HepG2 (cell line): ENCODE results near the gene RRAD. TPM values are rescaled to one million over a fixed set of nuclear protein-coding genes. Genes with fewer than 3 reads are reported as not detected.

ENCODE experiments used
- AGO1 ChIP-seq: fragments of 200-400 bp; formaldehyde crosslinking; IDR thresholded peaks from 2 replicates; pipeline ENCODE4 v1.6.1; 2017; ENCODE audit warnings: mild to moderate bottlenecking, low read depth, low read length, moderate library complexity; ENCODE audit not compliant: poor library complexity, severe bottlenecking
- CERS6 ChIP-seq: sonication (generic); formaldehyde crosslinking; IDR thresholded peaks from 2 replicates; pipeline ENCODE4 v1.5.0; 2020; ENCODE audit warnings: missing genetic modification reagents
- HNRNPL ChIP-seq: fragments of 200-400 bp; formaldehyde crosslinking; IDR thresholded peaks from 2 replicates; pipeline ENCODE4 v1.6.1; 2017; ENCODE audit warnings: mild to moderate bottlenecking, low read depth, low read length
- IRF1 ChIP-seq: sonication (generic); formaldehyde crosslinking; IDR thresholded peaks from 2 replicates; pipeline ENCODE4 v1.4.0; 2020; ENCODE audit warnings: low read depth, mild to moderate bottlenecking, missing genetic modification reagents
- ONECUT2 ChIP-seq: sonication (generic); formaldehyde crosslinking; IDR thresholded peaks from 2 replicates; pipeline ENCODE4 v1.4.0; 2020; ENCODE audit warnings: missing genetic modification reagents
- POGK ChIP-seq: sonication (generic); formaldehyde crosslinking; conservative IDR thresholded peaks from 2 replicates; pipeline ENCODE4 v1.8.0; 2022; ENCODE audit warnings: mild to moderate bottlenecking, moderate library complexity, missing genetic modification reagents
- POLR2A ChIP-seq, 2 experiments: IDR thresholded peaks; 2 replicates each; pipeline ENCODE4 v1.6.1; 2011; ENCODE audit warnings: low read depth in 2 of 2, low read length in 2 of 2, mild to moderate bottlenecking in 1 of 2, moderate library complexity in 1 of 2; ENCODE audit not compliant: insufficient read depth in 1 of 2
- PRMT3 ChIP-seq: sonication (generic); formaldehyde crosslinking; IDR thresholded peaks from 2 replicates; pipeline ENCODE4 v1.8.1; 2022; ENCODE audit warnings: low read depth, mild to moderate bottlenecking, moderate library complexity, missing genetic modification reagents, borderline replicate concordance
- RAD21 ChIP-seq: fragments of 450-650 bp; formaldehyde crosslinking; IDR thresholded peaks from 2 replicates; pipeline ENCODE4 v1.5.0; 2020; ENCODE audit warnings: mild to moderate bottlenecking
- TBL1XR1 ChIP-seq: fragments of 150-350 bp; IDR thresholded peaks from 2 replicates; pipeline ENCODE4 v1.6.1; 2014; ENCODE audit warnings: borderline replicate concordance, low read length; ENCODE audit not compliant: partially characterized antibody
- ZBTB1 ChIP-seq: sonication (generic); formaldehyde crosslinking; IDR thresholded peaks from 2 replicates; pipeline ENCODE4 v1.4.0; 2020; ENCODE audit warnings: missing genetic modification reagents, borderline replicate concordance
- ZBTB34 ChIP-seq: sonication (generic); formaldehyde crosslinking; IDR thresholded peaks from 2 replicates; pipeline ENCODE4 v1.8.0; 2022; ENCODE audit warnings: mild to moderate bottlenecking, missing genetic modification reagents
- ZFY ChIP-seq: sonication (generic); formaldehyde crosslinking; IDR thresholded peaks from 2 replicates; pipeline ENCODE4 v1.4.0; 2020; ENCODE audit warnings: missing genetic modification reagents
- ZNF276 ChIP-seq: sonication (generic); formaldehyde crosslinking; IDR thresholded peaks from 2 replicates; pipeline ENCODE4 v1.4.0; 2020; ENCODE audit warnings: mild to moderate bottlenecking, low read depth, missing genetic modification reagents
- ZNF343 ChIP-seq: sonication (generic); formaldehyde crosslinking; IDR thresholded peaks from 2 replicates; pipeline ENCODE4 v1.4.0; 2020; ENCODE audit warnings: mild to moderate bottlenecking, missing genetic modification reagents
- ZNF362 ChIP-seq: sonication (generic); formaldehyde crosslinking; IDR thresholded peaks from 2 replicates; pipeline ENCODE4 v1.4.0; 2020; ENCODE audit warnings: missing genetic modification reagents, mild to moderate bottlenecking, borderline replicate concordance
- ZNF543 ChIP-seq: sonication (generic); formaldehyde crosslinking; IDR thresholded peaks from 2 replicates; pipeline ENCODE4 v1.4.0; 2020; ENCODE audit warnings: mild to moderate bottlenecking, missing genetic modification reagents
- ZNF547 ChIP-seq: sonication (generic); formaldehyde crosslinking; IDR thresholded peaks from 2 replicates; pipeline ENCODE4 v1.5.1; 2020; ENCODE audit warnings: mild to moderate bottlenecking, missing genetic modification reagents
- ZNF777 ChIP-seq: sonication (generic); formaldehyde crosslinking; IDR thresholded peaks from 2 replicates; pipeline ENCODE4 v1.4.0; 2020; ENCODE audit warnings: missing genetic modification reagents
- ZNF792 ChIP-seq: IDR thresholded peaks from 2 replicates; pipeline ENCODE4 v1.6.1; 2016
- polyA plus RNA-seq, 8 experiments: library from polyadenylated mRNA; depleted of rRNA in 3 of 8; stranded (reverse) in 7 of 8; unstranded in 1 of 8; fragments of >200 nt; fragmentation: Illumina TruSeq in 4 of 8; extraction: Trizol in 4 of 8; gene quantifications; 2 replicates each; pipeline versions ENCODE4 v1.2.1 to v1.2.3, GENCODE V29; 2011 to 2016; ENCODE audit warnings: low read depth in 4 of 8, missing spikeins in 1 of 8, mixed read lengths in 1 of 8; ENCODE audit not compliant: insufficient read depth in 1 of 8
- total RNA-seq, 5 experiments: library from RNA; depleted of rRNA; stranded (reverse); fragments of >200 nt; fragmentation: Illumina TruSeq; extraction: Trizol; gene quantifications; 2 replicates each; pipeline ENCODE4 v1.2.3, GENCODE V29; 2016; ENCODE audit warnings: low read depth in 1 of 5

RRAD gene
- total and polyA plus RNA-seq, 2 of the 13 experiments (the other 11 are each of a cell fraction or from before 2014, with no cell fraction given) = 0.80 to 1.1 TPM

- TF ChIP-seq RAD21 (CRISPR knock-in tag) (peak; percentile 21; the same call in 1 of the 2 replicates), ZNF792 (CRISPR knock-in tag) (no peak; the same call in 1 of the 2 replicates), ZNF343 (CRISPR knock-in tag) (peak; percentile 91), ZNF362 (CRISPR knock-in tag) (peak; percentile 56; the same call in 1 of the 2 replicates), ZNF543 (CRISPR knock-in tag) (peak; percentile 96), IRF1 (CRISPR knock-in tag) (peak; percentile 92), PRMT3 (CRISPR knock-in tag) (peak; percentile 46; the same call in 1 of the 2 replicates), ZNF547 (peak; percentile 98), POLR2A (IDR thresholded peaks at IDR 0.05; ENCODE audit: insufficient read depth in 1 of 2, low read depth in 2 of 2, low read length in 2 of 2) (peak; percentile 78 to 92), ZNF276 (CRISPR knock-in tag) (peak; percentile 89), AGO1 (peak; percentile 32), ZBTB1 (CRISPR knock-in tag) (no peak), ZBTB34 (CRISPR knock-in tag) (0 out of 2 replicates have a peak, but pooled peaks have one; percentile 32), POGK (CRISPR knock-in tag) (peak; percentile 92; the same call in 1 of the 2 replicates), ZFY (CRISPR knock-in tag) (peak; percentile 98), TBL1XR1 (no peak), HNRNPL (peak; percentile 86; the same call in 1 of the 2 replicates), ZNF777 (peak; percentile 100), ONECUT2 (CRISPR knock-in tag) (0 out of 2 replicates have a peak, but pooled peaks have one; percentile 43), CERS6 (peak; percentile 60; the same call in 1 of the 2 replicates)
Observed at GRCh38 chr16:66880288-66881013, 44.9 kb downstream of the RRAD start, which contains the start of gene PDP2 (continued).
